Hepatocyte (in vitro differentiated cells): ENCODE measurements around the gene IGSF9. TPM values are rescaled to one million over a fixed set of nuclear protein-coding genes. Genes with fewer than 3 reads are reported as not detected.

Experiments
- DNase-seq: peaks from one replicate; pipeline ENCODE4 v3.0.0-alpha.2; 2016; ENCODE audit warnings: low spot score
- H2AFZ ChIP-seq: fragments of 200-600 bp; sonication (generic); 2 replicates; pipeline ENCODE4 v1.6.0; 2016; ENCODE audit warnings: antibody characterized with exemption, mild to moderate bottlenecking
- H3K27ac ChIP-seq: fragments of 200-600 bp; sonication (generic); 2 replicates; pipeline ENCODE4 v1.5.1; 2016; ENCODE audit warnings: mild to moderate bottlenecking
- H3K27me3 ChIP-seq: fragments of 200-600 bp; sonication (generic); 2 replicates; pipeline ENCODE4 v1.6.1; 2016
- H3K36me3 ChIP-seq: fragments of 200-600 bp; sonication (generic); replicated peaks from 2 replicates; pipeline ENCODE4 v1.5.1; 2016; ENCODE audit warnings: low read depth; ENCODE audit not compliant: insufficient read depth
- H3K4me1 ChIP-seq: fragments of 200-600 bp; sonication (generic); 2 replicates; pipeline ENCODE4 v1.5.1; 2016; ENCODE audit warnings: mild to moderate bottlenecking, moderate library complexity; ENCODE audit not compliant: insufficient read depth
- H3K4me2 ChIP-seq: fragments of 200-600 bp; sonication (generic); 2 replicates; pipeline ENCODE4 v1.6.0; 2016
- H3K4me3 ChIP-seq: fragments of 200-600 bp; sonication (generic); 2 replicates; pipeline ENCODE4 v1.5.1; 2016; ENCODE audit warnings: mild to moderate bottlenecking
- H3K79me2 ChIP-seq: fragments of 200-600 bp; sonication (generic); 2 replicates; pipeline ENCODE4 v1.6.0; 2017; ENCODE audit warnings: mild to moderate bottlenecking
- H3K9me2 ChIP-seq: fragments of 200-600 bp; sonication (generic); replicated peaks from 2 replicates; pipeline ENCODE4 v1.6.0; 2017; ENCODE audit warnings: mild to moderate bottlenecking; ENCODE audit not compliant: insufficient read depth
- H3K9me3 ChIP-seq: fragments of 200-600 bp; sonication (generic); 2 replicates; pipeline ENCODE4 v1.5.1; 2016; ENCODE audit warnings: low read depth, mild to moderate bottlenecking
- H4K20me1 ChIP-seq: fragments of 200-600 bp; sonication (generic); 2 replicates; pipeline ENCODE4 v1.6.0; 2016; ENCODE audit warnings: mild to moderate bottlenecking; ENCODE audit not compliant: insufficient read depth, poor library complexity, severe bottlenecking
- EZH2 ChIP-seq: fragments of 200-600 bp; sonication (generic); IDR thresholded peaks from 2 replicates; pipeline ENCODE4 v1.6.1; 2016; ENCODE audit warnings: antibody characterized with exemption, mild to moderate bottlenecking, borderline replicate concordance
- EZH2phosphoT487 ChIP-seq: fragments of 200-600 bp; sonication (generic); IDR thresholded peaks from one replicate; pipeline ENCODE4 v1.6.1; 2018; ENCODE audit warnings: antibody characterized with exemption, mild to moderate bottlenecking, low read depth, moderate library complexity; ENCODE audit not compliant: unreplicated experiment, severe bottlenecking
- WGBS: methylation state at CpG from one replicate; pipeline ENCODE4 v1.1.6; 2016; ENCODE audit warnings: low lambda C conversion rate; ENCODE audit errors: missing lambda C conversion rate; 5-methylcytosine and 5-hydroxymethylcytosine counted together
- polyA plus RNA-seq: library from polyadenylated mRNA; unstranded; fragments of >200 nt; fragmentation: Nextera tagmentation; extraction: Ambion mirVana; gene quantifications from 2 replicates; pipeline ENCODE4 v1.2.1, GENCODE V29; 2016
- total RNA-seq: library from RNA; depleted of rRNA; stranded (reverse); fragments of >200 nt; gene quantifications from 2 replicates; pipeline ENCODE4 v1.2.3, GENCODE V29; 2014
- TF ChIP-seq, protein P1 (sequence below): fragments of 200-600 bp; sonication (generic); IDR thresholded peaks from 2 replicates; pipeline ENCODE4 v1.5.1; 2016; ENCODE audit warnings: antibody characterized with exemption, mild to moderate bottlenecking; ENCODE audit not compliant: poor library complexity

Gene IGSF9
- total and polyA plus RNA-seq, 2 experiments from 2014 or later = 8.2 to 22.5 TPM

DNA sequence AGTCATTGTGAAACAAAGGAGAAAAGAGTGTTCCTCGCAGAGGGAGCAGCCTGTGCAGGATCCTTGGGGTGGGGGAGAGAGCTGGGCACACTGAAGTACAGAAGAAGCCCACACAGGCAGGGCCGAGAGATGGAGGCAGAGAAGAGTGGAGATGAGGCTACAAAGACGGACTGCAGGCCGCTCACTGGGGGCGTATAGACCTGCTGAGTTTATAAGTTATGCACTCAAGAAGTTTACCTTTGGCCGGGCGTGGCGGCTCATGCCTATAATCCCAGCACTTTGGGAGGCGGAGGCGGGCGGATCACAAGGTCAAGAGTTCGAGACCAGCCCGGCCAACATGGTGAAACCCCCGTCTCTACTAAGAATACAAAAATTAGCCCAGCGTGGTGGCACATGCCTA is 16.2 kb upstream of the IGSF9 start:
- DNase-seq = no peak
- no peaks in the 10 kb centered on the region for H3K27me3 ChIP-seq
- no peaks in the 10 kb centered on the region for H3K79me2 ChIP-seq
- H3K9me2 ChIP-seq = no peaks in the 10 kb centered on the region
- TF ChIP-seq, protein P1, sequence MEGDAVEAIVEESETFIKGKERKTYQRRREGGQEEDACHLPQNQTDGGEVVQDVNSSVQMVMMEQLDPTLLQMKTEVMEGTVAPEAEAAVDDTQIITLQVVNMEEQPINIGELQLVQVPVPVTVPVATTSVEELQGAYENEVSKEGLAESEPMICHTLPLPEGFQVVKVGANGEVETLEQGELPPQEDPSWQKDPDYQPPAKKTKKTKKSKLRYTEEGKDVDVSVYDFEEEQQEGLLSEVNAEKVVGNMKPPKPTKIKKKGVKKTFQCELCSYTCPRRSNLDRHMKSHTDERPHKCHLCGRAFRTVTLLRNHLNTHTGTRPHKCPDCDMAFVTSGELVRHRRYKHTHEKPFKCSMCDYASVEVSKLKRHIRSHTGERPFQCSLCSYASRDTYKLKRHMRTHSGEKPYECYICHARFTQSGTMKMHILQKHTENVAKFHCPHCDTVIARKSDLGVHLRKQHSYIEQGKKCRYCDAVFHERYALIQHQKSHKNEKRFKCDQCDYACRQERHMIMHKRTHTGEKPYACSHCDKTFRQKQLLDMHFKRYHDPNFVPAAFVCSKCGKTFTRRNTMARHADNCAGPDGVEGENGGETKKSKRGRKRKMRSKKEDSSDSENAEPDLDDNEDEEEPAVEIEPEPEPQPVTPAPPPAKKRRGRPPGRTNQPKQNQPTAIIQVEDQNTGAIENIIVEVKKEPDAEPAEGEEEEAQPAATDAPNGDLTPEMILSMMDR = no peak
- no peak for TF ChIP-seq EZH2phosphoT487
- TF ChIP-seq EZH2 = no peak
- H3K9me3 ChIP-seq = no peaks in the 10 kb centered on the region
- WGBS = 95% methylated on average over 15 of the region's 15 CpGs
- H3K4me3 ChIP-seq = no peak overlapping the region
- H3K4me2 ChIP-seq = peak overlapping the region; percentile 46
- H4K20me1 ChIP-seq = no peaks in the 10 kb centered on the region
- H2AFZ ChIP-seq = no peak overlapping the region
- H3K4me1 ChIP-seq = peaks cover 4% of the 10 kb centered on the region
- no peaks in the 10 kb centered on the region for H3K36me3 ChIP-seq
- H3K27ac ChIP-seq = peak overlapping the region; percentile 10

DNA sequence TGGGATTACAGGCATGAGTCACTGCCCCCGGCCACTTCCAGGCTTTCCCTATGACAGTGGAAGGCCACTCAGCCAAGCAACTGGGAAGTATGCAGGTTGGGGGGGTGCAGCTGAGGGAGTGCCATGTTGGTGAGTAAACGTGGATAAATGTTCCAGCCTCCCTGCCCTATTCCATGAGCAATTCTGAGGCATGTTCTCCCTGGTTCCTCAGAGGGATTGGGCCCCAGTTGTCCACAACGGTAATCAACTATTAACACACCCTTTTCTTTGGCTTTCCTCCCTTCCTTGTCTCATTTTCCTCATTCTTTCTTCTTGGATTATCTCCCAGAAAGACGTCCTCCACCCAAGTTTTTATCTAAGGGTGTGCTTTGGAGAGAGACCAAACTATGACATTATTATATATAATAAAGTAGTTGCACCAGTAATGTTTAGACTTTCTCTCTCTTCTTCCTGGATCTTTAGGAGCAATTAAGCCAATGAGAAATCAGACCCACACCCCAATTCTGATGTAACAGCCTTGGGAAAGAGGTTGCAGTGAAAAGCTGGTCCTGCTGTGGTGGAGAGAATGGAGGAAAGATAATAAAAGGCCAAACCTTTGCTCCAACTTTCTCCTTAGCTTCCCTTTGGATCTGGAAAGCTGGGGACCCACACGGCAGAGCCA is 15.4 kb upstream of the IGSF9 start:
- Histone ChIP-seq H3K4me1 (peaks cover 4% of the 10 kb centered on the region), H3K27me3 (no peaks in the 10 kb centered on the region), H3K27ac (peak overlapping the region; percentile 68), H3K79me2 (no peaks in the 10 kb centered on the region), H3K36me3 (no peaks in the 10 kb centered on the region), H3K9me2 (no peaks in the 10 kb centered on the region), H3K9me3 (no peaks in the 10 kb centered on the region), H4K20me1 (no peaks in the 10 kb centered on the region), H3K4me2 (peak overlapping the region; percentile 46), H2AFZ (no peak overlapping the region), H3K4me3 (no peak overlapping the region)
- TF ChIP-seq, protein P1 = no peak
- TF ChIP-seq EZH2 (no peak), EZH2phosphoT487 (no peak)
- DNase-seq = peak; percentile 65
- WGBS = 51% methylated on average over 5 of the region's 5 CpGs

DNA sequence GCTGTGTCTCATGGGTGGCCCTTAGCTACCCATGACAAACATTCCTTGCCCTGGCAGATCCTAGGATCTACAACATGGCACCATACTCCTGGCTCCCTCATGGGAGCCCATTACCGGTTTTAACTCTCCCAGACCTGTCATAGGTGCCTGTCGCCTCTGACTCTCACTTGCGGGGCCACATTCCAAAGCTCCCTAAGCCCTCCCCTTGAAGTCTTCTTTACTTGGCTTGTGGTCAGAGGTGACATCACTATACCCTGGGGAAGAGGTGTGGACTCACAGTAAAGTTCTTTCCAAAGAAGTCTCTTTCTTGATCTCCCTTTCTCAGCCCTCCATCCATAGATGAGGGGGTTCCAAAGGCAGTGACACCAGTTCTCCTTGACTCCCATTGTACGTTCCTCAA is 14.0 kb upstream of the IGSF9 start:
- Histone ChIP-seq H3K4me1 (peaks cover 4% of the 10 kb centered on the region), H3K27ac (no peak overlapping the region), H3K9me2 (no peaks in the 10 kb centered on the region), H3K36me3 (no peaks in the 10 kb centered on the region), H3K9me3 (no peaks in the 10 kb centered on the region), H3K4me3 (no peak overlapping the region), H4K20me1 (no peaks in the 10 kb centered on the region), H2AFZ (no peak overlapping the region), H3K79me2 (no peaks in the 10 kb centered on the region), H3K4me2 (no peak overlapping the region), H3K27me3 (no peaks in the 10 kb centered on the region)
- DNase-seq = no peak
- WGBS = 54% methylated on average over 4 of the region's 4 CpGs
- TF ChIP-seq EZH2phosphoT487 = no peak
- no peak for TF ChIP-seq EZH2
- TF ChIP-seq, protein P1 = no peak
